ENCODE data around the gene ZNF438. TPM values are rescaled to one million over a fixed set of nuclear protein-coding genes. Genes with fewer than 3 reads are reported as not detected.

Gene ZNF438
- total RNA-seq, 1 donor from 2014 or later = 6.8 TPM

DNA sequence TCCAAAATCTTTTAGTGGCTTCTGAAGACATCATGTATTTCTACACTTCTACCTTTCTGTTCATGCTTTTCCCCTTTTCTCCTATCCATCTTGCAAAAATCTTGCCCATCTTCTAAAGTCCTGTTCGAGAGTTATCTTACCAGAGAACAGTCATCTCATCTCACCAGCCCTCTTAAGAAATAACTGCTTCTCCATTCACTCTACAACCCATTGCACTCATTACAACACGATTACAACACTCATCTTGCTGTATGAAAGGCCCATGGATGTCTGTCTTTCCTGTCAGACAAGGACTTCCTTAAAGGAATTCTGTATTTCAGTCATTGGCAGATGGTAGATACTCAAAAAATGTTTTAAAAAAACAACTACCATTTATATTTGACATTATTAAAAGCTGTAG lies 30.8 kb downstream of the ZNF438 start:
- Histone ChIP-seq H3K27me3 (ENCODE audit: control insufficient read depth in 3 of 3, insufficient read depth in 3 of 3, low read length in 3 of 3) (no peaks in the 10 kb centered on the region), H3K4me1 (ENCODE audit: control insufficient read depth in 3 of 3, insufficient read depth in 3 of 3, low read length in 3 of 3) (peaks cover 3 to 8% (median 7%) of the 10 kb centered on the region in 3 donors), H3K4me3 (ENCODE audit: low read length in 3 of 3) (no peak overlapping the region), H3K9ac (ENCODE audit: low read depth in 1 of 3, low read length in 3 of 3) (no peak overlapping the region), H3K9me3 (ENCODE audit: control insufficient read depth in 3 of 3, low read length in 3 of 3) (no peaks in the 10 kb centered on the region), H3K27ac (ENCODE audit: low read depth, low read length) (no peak overlapping the region), H3K36me3 (ENCODE audit: control insufficient read depth in 3 of 3, insufficient read depth in 3 of 3, low read length in 3 of 3) (no peaks in the 10 kb centered on the region)

DNA sequence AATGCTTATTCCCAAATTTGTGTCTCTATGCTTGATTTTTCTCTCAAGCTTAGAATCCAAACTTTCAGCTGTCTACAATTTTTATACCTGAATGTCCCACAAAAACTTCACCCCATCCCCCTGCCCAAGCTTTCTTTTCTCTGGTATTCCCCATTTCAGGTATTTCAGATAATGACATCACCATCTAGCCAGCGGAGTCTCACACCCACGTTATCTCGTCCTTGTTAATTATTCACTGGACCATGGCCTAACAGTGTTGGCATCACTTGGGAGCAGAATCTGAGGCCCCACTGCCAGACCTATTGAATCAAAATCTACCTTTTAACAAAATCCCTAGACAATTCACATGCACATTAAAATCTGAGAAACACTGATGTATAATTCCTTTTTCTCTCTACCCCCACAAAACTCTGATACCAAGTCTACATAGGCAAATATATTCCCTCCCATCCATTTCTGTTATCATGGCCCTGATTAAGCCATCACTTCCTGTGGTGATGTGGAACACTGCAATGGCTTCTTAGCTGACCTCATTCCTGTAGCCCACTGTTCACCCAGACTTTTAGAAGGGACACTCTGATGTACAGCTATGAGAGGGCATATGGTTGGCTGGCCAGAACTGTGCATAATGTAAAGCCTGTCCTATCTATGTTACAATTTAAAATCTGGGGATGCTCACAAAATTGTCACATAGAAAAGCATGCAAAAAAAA lies 31.4 kb downstream of the ZNF438 start:
- H3K27me3 ChIP-seq (ENCODE audit: control insufficient read depth in 3 of 3, insufficient read depth in 3 of 3, low read length in 3 of 3) = no peaks in the 10 kb centered on the region
- no peak overlapping the region for H3K9ac ChIP-seq (ENCODE audit: low read depth in 1 of 3, low read length in 3 of 3)
- peaks cover 3 to 7% (median 7%) of the 10 kb centered on the region in 3 donors for H3K4me1 ChIP-seq (ENCODE audit: control insufficient read depth in 3 of 3, insufficient read depth in 3 of 3, low read length in 3 of 3)
- no peak overlapping the region for H3K27ac ChIP-seq (ENCODE audit: low read depth, low read length)
- no peak overlapping the region for H3K4me3 ChIP-seq (ENCODE audit: low read length in 3 of 3)
- no peaks in the 10 kb centered on the region for H3K36me3 ChIP-seq (ENCODE audit: control insufficient read depth in 3 of 3, insufficient read depth in 3 of 3, low read length in 3 of 3)
- H3K9me3 ChIP-seq (ENCODE audit: control insufficient read depth in 3 of 3, low read length in 3 of 3) = no peaks in the 10 kb centered on the region

DNA sequence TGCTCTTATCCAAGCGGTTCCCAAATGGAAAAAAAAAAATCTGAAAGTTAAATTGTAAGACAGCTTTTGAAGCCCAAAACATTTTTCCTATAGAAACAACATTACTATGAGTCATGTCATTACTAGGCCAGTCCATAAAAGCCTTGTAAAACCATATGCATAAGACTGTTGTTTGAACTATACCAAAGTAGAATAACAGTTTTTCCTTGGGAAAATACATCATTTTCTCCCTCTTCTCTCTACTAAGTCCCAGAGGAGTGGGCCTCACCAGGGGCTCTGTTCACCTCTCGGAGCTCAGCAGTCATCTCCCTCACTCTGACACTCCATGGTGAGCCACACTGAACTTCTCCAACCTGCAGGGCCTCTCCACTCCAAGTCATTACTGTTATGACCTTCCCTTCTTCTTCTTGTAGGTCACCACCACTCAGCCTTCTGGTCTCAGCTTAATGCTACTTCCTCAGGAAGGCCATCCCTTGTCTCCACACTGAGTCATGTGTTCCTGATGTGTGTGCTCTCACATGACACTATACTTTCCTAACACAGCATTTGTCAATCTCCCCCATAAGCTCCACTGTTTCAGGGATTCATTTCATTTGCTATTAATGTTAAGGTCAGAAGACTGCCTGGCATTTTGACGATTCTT lies 32.5 kb downstream of the ZNF438 start:
- H3K9ac ChIP-seq (ENCODE audit: low read depth in 1 of 3, low read length in 3 of 3) = peak overlapping the region in 1 of 3 donors; percentile 17
- H3K27me3 ChIP-seq (ENCODE audit: control insufficient read depth in 3 of 3, insufficient read depth in 3 of 3, low read length in 3 of 3) = no peaks in the 10 kb centered on the region
- H3K9me3 ChIP-seq (ENCODE audit: control insufficient read depth in 3 of 3, low read length in 3 of 3) = no peaks in the 10 kb centered on the region
- peak overlapping the region; percentile 61 for H3K27ac ChIP-seq (ENCODE audit: low read depth, low read length)
- H3K4me1 ChIP-seq (ENCODE audit: control insufficient read depth in 3 of 3, insufficient read depth in 3 of 3, low read length in 3 of 3) = peaks cover 0 to 7% (median 4%) of the 10 kb centered on the region in 3 donors
- peak overlapping the region in 2 of 3 donors; percentile 4 to 49 for H3K4me3 ChIP-seq (ENCODE audit: low read length in 3 of 3)
- H3K36me3 ChIP-seq (ENCODE audit: control insufficient read depth in 3 of 3, insufficient read depth in 3 of 3, low read length in 3 of 3) = no peaks in the 10 kb centered on the region

DNA sequence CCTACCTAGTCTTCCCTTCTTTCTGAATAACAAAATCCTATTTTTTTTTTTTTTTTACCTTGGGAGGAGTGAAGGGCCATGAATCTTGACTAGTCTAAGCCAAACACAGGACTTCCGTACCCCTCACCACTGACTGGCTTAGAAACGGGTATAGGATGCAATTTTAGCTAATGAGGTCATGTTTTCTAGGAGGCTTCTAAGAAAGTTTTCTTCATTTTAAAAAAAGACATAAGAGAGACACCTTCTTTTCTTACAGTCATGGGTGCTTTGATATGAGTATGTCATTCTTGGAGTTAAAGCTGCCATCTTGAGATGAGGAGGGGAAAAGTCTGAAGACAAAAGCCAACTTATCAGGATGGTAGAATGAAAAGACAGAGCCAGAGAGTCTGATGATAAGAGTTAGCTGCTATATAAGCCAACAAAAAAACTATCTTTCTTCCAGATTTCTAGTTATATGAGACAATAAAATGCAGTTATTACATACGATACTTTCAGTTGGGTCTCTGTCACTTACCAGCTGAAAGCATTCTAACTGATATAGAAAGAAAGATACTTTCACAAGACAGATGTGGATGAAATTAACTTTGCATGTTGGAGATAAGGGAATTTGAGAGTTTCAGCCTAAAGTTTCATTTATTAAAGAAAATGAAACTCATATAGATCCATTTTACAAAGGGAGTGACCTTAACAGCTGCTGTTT lies 34.0 kb downstream of the ZNF438 start:
- no peak overlapping the region for H3K27ac ChIP-seq (ENCODE audit: low read depth, low read length)
- no peaks in the 10 kb centered on the region for H3K9me3 ChIP-seq (ENCODE audit: control insufficient read depth in 3 of 3, low read length in 3 of 3)
- H3K4me1 ChIP-seq (ENCODE audit: control insufficient read depth in 3 of 3, insufficient read depth in 3 of 3, low read length in 3 of 3) = peaks cover 7 to 12% (median 8%) of the 10 kb centered on the region in 3 donors
- no peaks in the 10 kb centered on the region for H3K27me3 ChIP-seq (ENCODE audit: control insufficient read depth in 3 of 3, insufficient read depth in 3 of 3, low read length in 3 of 3)
- H3K9ac ChIP-seq (ENCODE audit: low read depth in 1 of 3, low read length in 3 of 3) = no peak overlapping the region
- no peaks in the 10 kb centered on the region for H3K36me3 ChIP-seq (ENCODE audit: control insufficient read depth in 3 of 3, insufficient read depth in 3 of 3, low read length in 3 of 3)
- no peak overlapping the region for H3K4me3 ChIP-seq (ENCODE audit: low read length in 3 of 3)

DNA sequence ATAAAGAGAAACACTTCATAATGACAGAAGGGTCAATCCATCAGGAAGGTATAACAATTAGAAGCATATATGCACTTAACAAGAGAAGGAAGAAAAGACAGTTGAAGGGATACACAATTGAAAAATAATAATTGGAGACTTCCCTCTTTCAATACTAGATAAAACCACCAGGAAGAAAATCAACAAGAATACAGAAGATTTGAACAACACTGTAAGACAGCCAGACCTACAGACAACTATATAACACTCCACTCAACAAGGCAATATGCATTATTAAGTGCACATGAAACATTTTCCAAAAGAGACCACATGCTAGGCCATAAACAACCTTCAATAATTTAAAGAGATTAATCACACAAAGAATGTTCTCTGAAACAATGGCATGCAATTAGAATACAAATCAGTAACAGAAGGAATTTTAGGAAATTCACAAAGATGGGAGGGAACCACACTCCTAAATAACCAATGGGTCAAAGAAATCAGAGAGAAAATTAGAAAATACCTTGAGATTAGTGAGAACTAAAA lies 35.1 kb downstream of the ZNF438 start:
- Histone ChIP-seq H3K9ac (ENCODE audit: low read depth in 1 of 3, low read length in 3 of 3) (no peak overlapping the region), H3K27ac (ENCODE audit: low read depth, low read length) (no peak overlapping the region), H3K36me3 (ENCODE audit: control insufficient read depth in 3 of 3, insufficient read depth in 3 of 3, low read length in 3 of 3) (no peaks in the 10 kb centered on the region), H3K27me3 (ENCODE audit: control insufficient read depth in 3 of 3, insufficient read depth in 3 of 3, low read length in 3 of 3) (no peaks in the 10 kb centered on the region), H3K9me3 (ENCODE audit: control insufficient read depth in 3 of 3, low read length in 3 of 3) (no peaks in the 10 kb centered on the region), H3K4me3 (ENCODE audit: low read length in 3 of 3) (no peak overlapping the region), H3K4me1 (ENCODE audit: control insufficient read depth in 3 of 3, insufficient read depth in 3 of 3, low read length in 3 of 3) (peaks cover 8 to 12% (median 8%) of the 10 kb centered on the region in 3 donors)

DNA sequence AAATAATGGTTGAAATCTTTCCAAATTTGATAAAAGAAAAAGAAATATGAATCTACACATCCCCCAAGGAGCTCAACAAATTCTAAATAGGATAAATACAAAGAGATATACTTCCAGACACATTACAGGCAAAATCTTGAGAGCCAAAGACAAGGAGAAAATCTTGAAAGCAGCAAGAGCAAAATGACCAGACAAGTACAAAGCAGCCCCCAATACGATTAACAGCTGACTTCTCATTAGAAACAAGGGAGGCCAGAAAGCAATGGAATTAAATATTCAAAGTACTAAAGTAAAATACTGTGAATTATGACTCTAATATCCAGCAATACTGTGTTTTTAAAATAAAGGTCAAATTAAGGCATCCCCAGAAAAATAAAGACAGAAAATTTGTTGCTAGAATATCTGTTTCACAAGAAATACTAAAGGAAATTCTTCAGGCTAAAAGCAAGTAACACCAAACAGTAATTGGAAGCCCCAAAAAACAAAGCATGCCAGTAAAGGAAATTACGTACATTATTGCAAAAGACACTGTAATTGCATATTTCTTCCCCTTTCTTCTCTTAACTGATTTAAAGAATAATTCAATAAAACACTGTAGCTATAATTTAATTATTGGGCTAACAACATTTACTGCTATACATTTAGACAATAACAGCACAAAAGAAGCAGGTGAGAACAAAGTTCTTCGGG lies 36.4 kb downstream of the ZNF438 start:
- Histone ChIP-seq H3K27me3 (ENCODE audit: control insufficient read depth in 3 of 3, insufficient read depth in 3 of 3, low read length in 3 of 3) (no peaks in the 10 kb centered on the region), H3K27ac (ENCODE audit: low read depth, low read length) (no peak overlapping the region), H3K9ac (ENCODE audit: low read depth in 1 of 3, low read length in 3 of 3) (no peak overlapping the region), H3K36me3 (ENCODE audit: control insufficient read depth in 3 of 3, insufficient read depth in 3 of 3, low read length in 3 of 3) (no peaks in the 10 kb centered on the region), H3K4me1 (ENCODE audit: control insufficient read depth in 3 of 3, insufficient read depth in 3 of 3, low read length in 3 of 3) (peaks cover 8 to 14% (median 12%) of the 10 kb centered on the region in 3 donors), H3K4me3 (ENCODE audit: low read length in 3 of 3) (no peak overlapping the region), H3K9me3 (ENCODE audit: control insufficient read depth in 3 of 3, low read length in 3 of 3) (no peaks in the 10 kb centered on the region)

DNA sequence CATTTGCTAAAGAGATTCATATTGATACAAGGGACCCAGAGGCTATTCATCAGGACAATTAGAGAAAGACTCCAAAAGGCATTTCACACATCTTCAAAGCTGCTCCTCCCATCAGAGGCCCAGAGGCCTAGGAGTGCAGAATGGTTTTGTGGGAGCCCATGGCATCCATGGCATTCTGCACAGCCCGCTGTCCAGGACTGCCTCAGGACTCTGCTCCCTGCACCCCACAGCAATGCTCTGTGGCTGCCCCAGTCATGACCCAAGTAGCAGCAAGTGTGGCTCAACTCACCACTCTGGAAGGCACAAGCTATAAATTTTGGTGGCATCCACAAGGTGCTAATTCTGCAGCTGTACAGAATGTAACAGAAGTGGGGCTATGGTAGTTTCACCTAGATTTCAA lies 38.5 kb downstream of the ZNF438 start:
- Histone ChIP-seq H3K27ac (ENCODE audit: low read depth, low read length) (no peak overlapping the region), H3K4me1 (ENCODE audit: control insufficient read depth in 3 of 3, insufficient read depth in 3 of 3, low read length in 3 of 3) (peaks cover 7 to 12% (median 8%) of the 10 kb centered on the region in 3 donors), H3K36me3 (ENCODE audit: control insufficient read depth in 3 of 3, insufficient read depth in 3 of 3, low read length in 3 of 3) (no peaks in the 10 kb centered on the region), H3K4me3 (ENCODE audit: low read length in 3 of 3) (no peak overlapping the region), H3K9me3 (ENCODE audit: control insufficient read depth in 3 of 3, low read length in 3 of 3) (no peaks in the 10 kb centered on the region), H3K27me3 (ENCODE audit: control insufficient read depth in 3 of 3, insufficient read depth in 3 of 3, low read length in 3 of 3) (no peaks in the 10 kb centered on the region), H3K9ac (ENCODE audit: low read depth in 1 of 3, low read length in 3 of 3) (no peak overlapping the region)

DNA sequence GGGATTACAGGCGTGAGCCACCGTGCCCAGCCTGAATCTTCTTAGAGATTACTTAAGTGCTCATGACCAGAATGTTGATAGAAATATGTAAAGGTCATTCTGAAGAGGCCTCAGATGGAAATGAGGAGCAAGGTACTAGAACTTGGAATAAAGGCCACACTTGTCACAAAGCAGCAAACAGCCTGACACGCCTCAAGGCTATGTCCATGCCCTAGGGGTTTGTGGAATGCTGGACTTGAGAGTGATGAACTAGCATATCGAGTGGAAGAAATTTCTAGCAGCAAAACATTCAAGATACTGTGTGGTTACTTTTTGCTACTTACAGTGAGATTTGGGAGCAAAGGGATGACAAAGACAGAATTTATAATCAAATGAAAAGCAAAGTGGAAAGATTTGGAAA lies 39.0 kb downstream of the ZNF438 start:
- no peaks in the 10 kb centered on the region for H3K27me3 ChIP-seq (ENCODE audit: control insufficient read depth in 3 of 3, insufficient read depth in 3 of 3, low read length in 3 of 3)
- H3K27ac ChIP-seq (ENCODE audit: low read depth, low read length) = no peak overlapping the region
- no peaks in the 10 kb centered on the region for H3K36me3 ChIP-seq (ENCODE audit: control insufficient read depth in 3 of 3, insufficient read depth in 3 of 3, low read length in 3 of 3)
- H3K4me1 ChIP-seq (ENCODE audit: control insufficient read depth in 3 of 3, insufficient read depth in 3 of 3, low read length in 3 of 3) = peaks cover 7 to 12% (median 8%) of the 10 kb centered on the region in 3 donors
- no peaks in the 10 kb centered on the region for H3K9me3 ChIP-seq (ENCODE audit: control insufficient read depth in 3 of 3, low read length in 3 of 3)
- H3K4me3 ChIP-seq (ENCODE audit: low read length in 3 of 3) = no peak overlapping the region
- no peak overlapping the region for H3K9ac ChIP-seq (ENCODE audit: low read depth in 1 of 3, low read length in 3 of 3)

DNA sequence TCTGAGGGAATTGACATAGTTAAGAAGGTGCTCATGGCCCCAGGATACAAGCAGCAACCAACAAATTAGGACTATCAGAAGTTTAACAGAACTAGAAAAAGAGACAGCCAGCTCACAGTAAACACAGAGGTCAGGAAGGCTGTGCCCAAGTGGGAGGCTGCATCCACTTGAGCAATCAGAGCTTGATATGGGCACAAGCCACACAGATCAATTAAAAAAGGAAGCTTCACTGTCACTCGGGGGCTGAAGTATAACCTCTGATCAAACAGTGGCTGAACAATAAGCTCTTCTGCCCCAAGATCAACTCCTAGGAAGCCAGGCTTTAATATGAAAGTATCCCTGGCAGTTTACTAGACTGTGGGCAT lies 40.0 kb downstream of the ZNF438 start:
- Histone ChIP-seq H3K9ac (ENCODE audit: low read depth in 1 of 3, low read length in 3 of 3) (no peak overlapping the region), H3K27ac (ENCODE audit: low read depth, low read length) (no peak overlapping the region), H3K27me3 (ENCODE audit: control insufficient read depth in 3 of 3, insufficient read depth in 3 of 3, low read length in 3 of 3) (no peaks in the 10 kb centered on the region), H3K36me3 (ENCODE audit: control insufficient read depth in 3 of 3, insufficient read depth in 3 of 3, low read length in 3 of 3) (no peaks in the 10 kb centered on the region), H3K4me1 (ENCODE audit: control insufficient read depth in 3 of 3, insufficient read depth in 3 of 3, low read length in 3 of 3) (peaks cover 7 to 12% (median 8%) of the 10 kb centered on the region in 3 donors), H3K9me3 (ENCODE audit: control insufficient read depth in 3 of 3, low read length in 3 of 3) (no peaks in the 10 kb centered on the region), H3K4me3 (ENCODE audit: low read length in 3 of 3) (no peak overlapping the region)

All from skeletal muscle tissue (tissue), 4 donors.